Kidney epithelial cell (primary cell): ENCODE measurements around the gene STOML1. TPM values are rescaled to one million over a fixed set of nuclear protein-coding genes. Genes with fewer than 3 reads are reported as not detected.

Experiments used
- DNase-seq: peaks from one replicate; pipeline ENCODE4 v3.0.0-alpha.2; 2010; ENCODE audit warnings: low read depth
- H3K27me3 ChIP-seq: 2 replicates; pipeline ENCODE4 v1.6.0; 2011; ENCODE audit warnings: low read length; ENCODE audit not compliant: control insufficient read depth, insufficient read depth
- H3K36me3 ChIP-seq: 2 replicates; pipeline ENCODE4 v1.5.1; 2011; ENCODE audit warnings: low read length; ENCODE audit not compliant: control insufficient read depth, insufficient read depth
- H3K4me3 ChIP-seq: 2 replicates; pipeline ENCODE4 v1.5.1; 2011; ENCODE audit warnings: low read depth, mild to moderate bottlenecking, control low read depth, low read length
- total RNA-seq: library from RNA; depleted of rRNA; stranded (reverse); fragments of >200 nt; gene quantifications from 2 replicates; pipeline ENCODE4 v1.2.3, GENCODE V29; 2015
- TF ChIP-seq, protein P1 (sequence below): IDR thresholded peaks from 2 replicates; pipeline ENCODE4 v1.5.1; 2011; ENCODE audit warnings: mild to moderate bottlenecking, moderate library complexity, low read length, control low read depth, inconsistent platforms; ENCODE audit not compliant: insufficient read depth, poor library complexity, severe bottlenecking

The STOML1 gene
- total RNA-seq, 1 donor from 2014 or later: 18.3 TPM

DNA sequence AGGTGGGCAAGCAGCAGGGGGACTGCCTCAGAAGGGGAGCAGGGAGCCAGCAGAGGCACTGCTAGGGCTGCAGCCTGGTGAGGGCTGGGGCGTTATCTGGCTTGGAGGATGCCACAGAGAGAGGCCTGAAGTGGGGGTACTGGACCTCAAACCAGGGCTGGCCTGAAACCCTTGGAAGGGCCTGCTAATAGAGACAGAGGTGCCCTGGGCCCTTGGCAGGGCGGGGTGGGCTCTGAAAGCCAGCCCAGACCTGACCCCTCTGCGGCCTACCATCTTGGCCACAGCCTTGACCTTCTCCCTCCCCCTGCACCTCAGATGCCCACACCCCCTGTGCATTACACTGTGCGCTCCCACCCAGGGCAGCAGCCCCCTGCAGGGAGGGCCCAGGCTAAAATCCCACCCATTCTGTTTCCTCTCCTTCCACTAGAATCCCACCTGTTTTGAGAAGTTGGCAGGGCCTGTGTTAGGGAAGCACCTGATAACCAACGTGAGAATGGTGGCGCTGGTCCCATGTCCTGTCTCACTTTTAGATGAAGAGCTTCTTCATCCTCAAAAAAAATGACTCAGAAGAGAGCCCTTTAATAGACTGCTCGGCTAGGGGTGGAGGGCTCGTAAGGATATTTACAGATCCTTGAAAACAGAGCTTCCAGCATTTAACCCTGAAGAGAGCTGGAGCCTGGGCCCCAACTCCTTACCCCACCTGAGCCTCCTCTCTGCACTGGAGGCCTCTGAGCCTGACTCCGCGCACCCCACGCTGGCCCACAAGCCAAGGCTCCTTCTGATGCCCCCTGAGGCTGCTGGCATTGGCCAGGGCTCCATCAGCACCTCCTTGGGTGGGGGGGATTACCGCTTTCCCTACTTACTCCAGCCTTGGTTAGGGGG, 36.0 kb downstream of the STOML1 start:
- TF ChIP-seq, protein P1, sequence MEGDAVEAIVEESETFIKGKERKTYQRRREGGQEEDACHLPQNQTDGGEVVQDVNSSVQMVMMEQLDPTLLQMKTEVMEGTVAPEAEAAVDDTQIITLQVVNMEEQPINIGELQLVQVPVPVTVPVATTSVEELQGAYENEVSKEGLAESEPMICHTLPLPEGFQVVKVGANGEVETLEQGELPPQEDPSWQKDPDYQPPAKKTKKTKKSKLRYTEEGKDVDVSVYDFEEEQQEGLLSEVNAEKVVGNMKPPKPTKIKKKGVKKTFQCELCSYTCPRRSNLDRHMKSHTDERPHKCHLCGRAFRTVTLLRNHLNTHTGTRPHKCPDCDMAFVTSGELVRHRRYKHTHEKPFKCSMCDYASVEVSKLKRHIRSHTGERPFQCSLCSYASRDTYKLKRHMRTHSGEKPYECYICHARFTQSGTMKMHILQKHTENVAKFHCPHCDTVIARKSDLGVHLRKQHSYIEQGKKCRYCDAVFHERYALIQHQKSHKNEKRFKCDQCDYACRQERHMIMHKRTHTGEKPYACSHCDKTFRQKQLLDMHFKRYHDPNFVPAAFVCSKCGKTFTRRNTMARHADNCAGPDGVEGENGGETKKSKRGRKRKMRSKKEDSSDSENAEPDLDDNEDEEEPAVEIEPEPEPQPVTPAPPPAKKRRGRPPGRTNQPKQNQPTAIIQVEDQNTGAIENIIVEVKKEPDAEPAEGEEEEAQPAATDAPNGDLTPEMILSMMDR: no peak
- Histone ChIP-seq H3K27me3 (no peaks in the 10 kb centered on the region), H3K4me3 (no peak overlapping the region), H3K36me3 (no peaks in the 10 kb centered on the region)
- no peak for DNase-seq

DNA sequence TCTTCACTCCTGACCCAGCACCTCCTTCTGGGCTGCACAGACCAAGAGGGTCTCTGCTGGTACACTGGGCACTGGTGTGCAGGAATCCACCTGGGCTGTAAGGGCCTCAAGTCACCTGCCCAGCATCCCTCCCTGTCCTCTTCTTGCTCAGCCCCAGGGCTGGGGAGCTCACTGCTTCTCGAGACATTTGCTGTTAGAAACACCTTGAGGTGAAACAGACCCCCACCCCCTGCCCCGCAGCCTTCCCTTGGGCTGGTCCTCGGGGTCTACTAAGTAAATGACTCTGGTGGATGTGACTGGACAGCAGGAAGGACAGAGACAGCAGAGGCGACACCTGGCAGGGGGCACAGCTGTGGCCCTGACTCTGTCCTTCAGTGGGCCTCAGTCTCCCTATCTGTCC, 36.8 kb downstream of the STOML1 start:
- no peak overlapping the region for H3K4me3 ChIP-seq
- no peak for DNase-seq
- TF ChIP-seq, protein P1: no peak
- H3K36me3 ChIP-seq: peaks cover 1% of the 10 kb centered on the region
- H3K27me3 ChIP-seq: no peaks in the 10 kb centered on the region

DNA sequence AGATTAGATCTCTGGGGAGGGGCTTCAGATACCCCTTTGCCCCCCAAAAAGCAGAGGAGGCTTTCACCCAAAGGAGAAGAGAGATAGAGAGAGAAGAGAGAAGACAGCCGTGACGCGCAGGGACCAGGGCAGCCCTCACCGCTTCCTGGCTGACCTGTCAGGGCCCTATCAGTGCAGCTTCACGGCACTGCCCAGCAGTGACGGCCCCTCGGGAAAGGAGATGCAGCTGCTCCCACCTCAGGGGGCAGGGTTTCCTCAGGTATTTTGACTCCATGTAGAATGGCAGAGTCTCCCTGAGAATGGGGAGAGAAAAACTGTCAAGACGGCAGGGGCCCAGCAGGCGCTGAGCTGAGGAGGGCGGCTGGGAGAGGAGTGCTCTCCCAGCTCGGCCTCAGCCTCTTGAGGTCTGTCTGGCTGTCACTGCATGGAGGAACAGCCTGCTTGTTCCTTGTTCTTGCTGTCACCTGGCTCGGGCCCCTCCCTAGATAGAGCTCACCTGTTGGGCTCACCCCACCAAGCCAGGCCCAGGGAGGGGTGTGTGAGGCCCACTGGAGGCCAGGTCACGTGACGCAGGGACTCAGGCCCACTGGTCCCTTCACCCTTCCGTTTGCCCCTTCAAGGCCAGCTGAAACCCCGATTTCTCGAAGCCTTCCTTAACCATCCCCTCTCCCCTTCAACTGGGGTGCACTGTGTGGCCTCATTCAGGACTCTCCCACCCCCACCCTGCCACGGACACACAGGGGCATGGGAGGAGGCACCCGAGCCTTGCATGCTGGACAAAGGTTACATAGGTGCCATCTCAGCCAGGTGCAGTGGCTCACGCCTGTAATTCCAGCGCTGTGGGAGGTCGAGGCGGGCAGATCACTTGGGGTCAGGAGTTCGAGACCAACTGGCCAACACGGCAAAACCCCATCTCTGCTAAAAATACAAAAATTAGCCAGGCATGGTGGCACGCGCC, 37.6 kb downstream of the STOML1 start:
- Histone ChIP-seq H3K36me3 (peaks cover 3% of the 10 kb centered on the region), H3K4me3 (no peak overlapping the region), H3K27me3 (no peaks in the 10 kb centered on the region)
- TF ChIP-seq, protein P1: no peak
- DNase-seq: no peak

DNA sequence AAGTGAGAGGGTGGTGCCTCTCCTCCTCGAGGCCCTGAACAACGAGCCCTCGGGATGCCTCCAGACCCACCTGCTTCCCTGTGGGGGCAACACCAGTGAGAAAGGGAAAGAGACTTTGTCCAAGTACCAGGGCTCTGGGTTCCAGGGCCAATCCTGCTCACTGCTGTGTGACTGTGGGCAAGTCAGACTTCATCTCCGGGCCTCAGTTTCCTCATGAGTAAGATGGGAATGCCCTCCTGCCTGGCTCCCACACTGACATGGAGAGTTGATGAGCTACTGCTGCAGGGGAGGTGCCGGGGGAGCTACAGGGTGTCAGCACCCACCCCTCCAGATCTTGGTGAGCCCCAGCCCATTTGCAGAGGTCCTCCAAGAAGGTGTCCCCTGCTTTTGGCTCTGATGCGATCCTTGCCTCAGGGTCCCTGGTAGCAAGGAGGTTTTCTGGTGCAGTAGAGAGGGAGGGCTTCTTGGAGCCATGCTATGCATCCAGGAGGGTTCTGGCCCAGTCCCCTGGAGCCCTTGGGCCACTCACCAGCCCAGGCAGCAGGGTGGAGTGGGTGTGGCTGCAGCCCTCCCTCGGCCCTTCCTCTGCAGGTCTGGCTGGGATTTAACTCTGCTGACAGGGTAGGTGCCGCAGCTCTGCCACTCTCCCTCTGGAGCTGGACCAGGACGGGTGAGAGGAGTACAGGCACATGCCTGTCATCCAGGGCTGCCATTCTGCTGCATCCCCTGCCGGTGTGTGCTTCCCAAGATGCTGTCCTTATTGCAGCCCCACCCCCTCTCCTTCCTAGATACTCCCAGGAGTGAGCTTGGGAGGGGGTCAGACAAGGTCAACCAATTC, 39.0 kb downstream of the STOML1 start:
- H3K36me3 ChIP-seq: peaks cover 3% of the 10 kb centered on the region
- no peaks in the 10 kb centered on the region for H3K27me3 ChIP-seq
- DNase-seq: no peak
- TF ChIP-seq, protein P1: no peak
- no peak overlapping the region for H3K4me3 ChIP-seq

DNA sequence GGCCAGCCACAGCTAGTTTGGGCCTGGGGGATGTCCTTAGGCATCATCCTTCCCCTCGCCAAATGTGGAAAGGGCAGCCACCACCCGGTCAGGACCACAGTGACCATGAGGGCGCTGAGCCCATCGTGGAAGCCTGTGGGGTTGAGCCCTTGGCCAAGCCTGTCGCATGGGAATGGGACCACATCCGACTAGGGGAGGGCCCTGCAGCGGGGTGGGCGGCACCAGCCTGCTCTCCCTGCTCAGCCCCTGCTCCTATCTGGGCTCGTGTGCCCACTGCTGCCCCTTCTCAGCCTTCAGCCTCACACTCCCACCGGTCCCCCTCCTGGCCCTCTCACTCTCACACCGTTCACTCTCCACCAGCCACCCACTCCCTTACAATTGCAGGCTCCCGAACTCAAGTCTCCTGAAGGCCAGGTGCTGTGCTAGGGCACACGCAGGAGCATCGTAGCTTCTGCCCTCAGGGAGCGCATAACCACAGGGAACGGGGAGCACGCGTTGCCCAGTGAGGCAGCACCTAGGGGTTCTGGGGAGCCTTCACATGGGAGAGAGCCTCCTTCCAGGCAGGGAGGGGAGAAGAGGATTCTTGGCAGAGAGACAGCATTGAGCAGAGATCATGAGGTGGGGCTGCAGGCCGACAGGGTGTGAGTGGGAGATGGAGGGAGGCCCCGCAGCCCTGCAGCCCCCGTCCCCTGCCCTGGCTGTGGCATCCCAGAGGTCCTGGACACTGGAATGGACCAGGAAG, 39.8 kb downstream of the STOML1 start:
- no peak for DNase-seq
- no peaks in the 10 kb centered on the region for H3K27me3 ChIP-seq
- H3K4me3 ChIP-seq: no peak overlapping the region
- peaks cover 3% of the 10 kb centered on the region for H3K36me3 ChIP-seq
- TF ChIP-seq, protein P1: no peak
